HG03378 (cell line): ENCODE results near the gene NUMB.

ENCODE experiments used
- ATAC-seq: cut with Tn5 transposase; IDR thresholded peaks from one replicate; pipeline ENCODE4 v1.9.1; 2021; ENCODE audit warnings: mild to moderate bottlenecking, moderate library complexity; ENCODE audit not compliant: unreplicated experiment

NUMB gene

GRCh38 chr14:73458183-73458976 is at the start of gene NUMB:
TSS of gene NUMB (minus strand) at chr14:73458546. CDS start at chr14:73355751, 102,795 bp downstream.
- ATAC-seq = peak; percentile 89

DNA sequence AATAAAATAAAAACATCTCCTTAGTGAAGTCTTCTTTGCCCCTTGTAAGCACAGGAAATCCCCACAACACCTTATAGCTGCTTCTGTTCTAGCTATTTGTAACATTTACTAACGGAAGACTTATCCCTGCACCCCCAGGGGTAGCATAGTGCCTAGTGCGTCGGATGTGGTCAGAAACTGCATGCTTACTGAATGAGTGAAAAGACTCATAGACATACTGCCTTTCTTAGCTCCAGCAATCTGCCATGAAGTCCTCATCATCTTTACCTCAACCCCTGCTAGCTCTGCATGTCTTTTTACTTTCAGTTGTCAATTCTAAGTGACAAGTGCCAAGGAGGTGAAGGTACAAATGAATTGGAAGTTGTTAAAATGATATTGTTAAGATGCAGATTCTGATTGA is 45.3 kb upstream of the NUMB start:
- ATAC-seq = no peak

GRCh38 chr14:73502017-73502619 is 43.8 kb upstream of the NUMB start:
- no peak for ATAC-seq

GRCh38 chr14:73500360-73500759 is 42.0 kb upstream of the NUMB start:
- no peak for ATAC-seq

GRCh38 chr14:73494593-73494992 is 36.2 kb upstream of the NUMB start:
- no peak for ATAC-seq

GRCh38 chr14:73492670-73493069 is 34.3 kb upstream of the NUMB start:
- no peak for ATAC-seq

GRCh38 chr14:73492043-73492552 is 33.8 kb upstream of the NUMB start:
- ATAC-seq = no peak

GRCh38 chr14:73491256-73492042 is 33.1 kb upstream of the NUMB start:
- peak; percentile 38 for ATAC-seq

DNA sequence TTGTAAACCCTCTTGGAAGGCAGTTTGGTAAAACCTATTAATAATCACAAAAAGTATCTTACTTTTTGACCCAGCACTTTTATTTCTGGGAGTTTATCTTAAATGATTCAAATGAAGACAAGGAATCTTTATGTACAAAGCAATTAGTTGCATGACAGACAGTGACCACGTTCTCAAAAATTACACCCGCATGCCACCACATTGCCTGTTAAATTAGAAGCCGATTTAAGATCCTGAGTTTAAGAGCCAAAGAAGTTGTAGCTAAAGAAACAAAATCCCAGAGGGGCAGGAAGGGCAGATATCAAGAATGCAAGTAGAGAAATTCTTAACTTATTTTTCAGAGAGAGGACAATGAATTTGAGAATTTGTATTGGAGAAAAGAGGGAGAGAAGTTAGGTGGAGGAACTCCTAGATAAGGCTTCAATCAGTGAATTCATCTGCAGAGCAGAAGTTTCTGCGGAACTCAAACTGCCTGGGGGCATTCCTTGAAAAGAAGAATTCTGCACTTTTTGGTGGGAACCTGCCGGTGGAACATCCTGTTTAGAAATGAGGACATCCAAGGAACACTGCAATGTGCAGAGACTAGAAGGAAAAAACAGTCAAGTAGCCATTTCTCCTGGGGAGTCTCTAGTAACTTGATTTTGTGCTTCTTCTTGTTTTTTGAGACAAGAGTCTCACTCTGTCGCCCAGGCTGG is 31.3 kb upstream of the NUMB start:
- ATAC-seq = no peak

DNA sequence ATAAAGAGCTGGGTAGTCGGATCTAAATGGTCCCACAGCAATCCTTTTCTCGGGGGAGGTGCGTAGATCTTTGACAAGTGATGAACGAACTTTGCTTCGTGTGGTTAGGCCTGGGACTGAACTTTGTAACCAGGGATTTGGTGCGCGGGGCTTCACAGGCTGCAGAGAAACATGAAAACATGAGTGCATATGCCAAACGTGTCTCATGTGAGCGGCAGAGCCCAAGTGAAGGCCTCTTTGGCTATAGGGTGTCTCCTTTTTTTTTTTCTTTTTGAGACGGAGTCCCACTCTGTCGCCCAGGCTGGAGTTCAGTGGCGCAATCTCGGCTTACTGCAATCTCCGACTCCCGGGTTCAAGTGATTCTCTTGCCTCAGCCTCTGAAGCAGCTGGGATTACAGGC is 20.3 kb upstream of the NUMB start:
- no peak for ATAC-seq

- ATAC-seq = peak; percentile 58
These were observed 19.4 kb upstream of the NUMB start for GRCh38 chr14:73477618-73478266.

DNA sequence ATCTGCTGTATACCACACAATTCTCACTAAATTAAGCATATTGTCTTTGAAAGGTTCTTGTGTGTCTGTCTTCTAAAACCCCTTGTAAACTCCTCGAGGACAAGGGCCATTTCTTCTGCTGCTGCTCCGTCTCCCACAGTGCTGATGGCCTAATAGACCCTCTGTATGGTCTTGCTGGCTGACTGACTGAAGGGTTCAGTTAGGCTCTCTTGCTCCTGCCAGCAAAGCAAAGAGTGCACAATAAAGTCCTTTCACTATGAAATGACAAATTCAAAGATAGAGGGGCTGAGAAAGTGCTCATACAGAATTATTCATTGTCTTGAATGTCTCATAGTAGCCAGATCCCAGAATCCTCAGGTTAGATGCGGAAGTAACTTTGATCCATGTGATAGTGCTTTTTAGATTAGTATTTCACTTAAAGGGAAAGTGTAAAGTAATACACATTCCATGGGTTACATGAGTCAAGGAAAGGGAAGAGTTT is 18.1 kb upstream of the NUMB start:
- no peak for ATAC-seq

GRCh38 chr14:73474952-73475351 is 16.6 kb upstream of the NUMB start:
- ATAC-seq = no peak

GRCh38 chr14:73472185-73473114 is 14.1 kb upstream of the NUMB start:
- no peak for ATAC-seq

GRCh38 chr14:73471582-73472184 is 13.3 kb upstream of the NUMB start:
- ATAC-seq = no peak

DNA sequence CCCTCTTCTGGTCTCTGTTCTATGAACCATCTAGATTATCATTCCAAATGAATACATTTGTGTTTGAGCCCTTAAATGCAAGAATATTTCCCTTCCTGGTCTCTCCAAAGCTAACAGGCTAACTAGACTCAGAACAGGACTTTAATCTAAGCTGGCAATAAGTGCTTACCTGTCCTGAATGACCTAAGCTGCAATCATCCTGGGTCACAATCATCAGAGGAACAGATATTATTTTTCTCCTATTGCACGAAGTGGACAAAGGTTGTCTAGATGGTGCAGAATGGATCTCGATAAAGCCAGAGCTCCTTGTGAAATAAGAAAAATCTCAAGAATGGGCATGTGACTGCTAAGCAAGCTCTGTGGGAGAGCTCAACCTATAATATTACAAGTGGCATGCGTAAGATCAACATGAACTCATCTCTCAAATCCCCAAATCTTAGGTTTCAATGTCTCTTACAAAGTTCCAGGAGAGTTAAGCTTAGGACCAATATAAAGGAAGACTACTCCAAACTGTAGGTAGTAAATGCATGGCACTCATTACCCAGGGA is 10.6 kb upstream of the NUMB start:
- no peak for ATAC-seq

DNA sequence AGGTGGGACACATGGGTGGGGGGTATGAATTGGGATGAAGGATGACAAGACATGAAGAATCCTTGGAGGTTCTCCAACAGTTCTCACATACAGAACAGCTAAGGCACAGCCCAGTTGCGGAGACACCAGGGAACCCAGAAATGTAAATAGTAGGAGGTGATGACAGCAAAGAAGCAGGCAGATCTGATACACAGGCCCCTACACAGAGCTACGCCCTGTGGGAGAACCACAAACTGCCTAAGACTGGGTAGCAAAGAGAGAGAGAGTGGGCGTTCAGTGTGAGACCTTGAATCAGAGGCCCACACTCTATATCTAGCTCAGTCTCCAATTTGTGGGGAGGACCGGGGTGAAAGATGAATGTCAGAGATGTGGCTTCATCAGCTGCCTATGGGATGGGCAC is 9.5 kb upstream of the NUMB start:
- no peak for ATAC-seq

DNA sequence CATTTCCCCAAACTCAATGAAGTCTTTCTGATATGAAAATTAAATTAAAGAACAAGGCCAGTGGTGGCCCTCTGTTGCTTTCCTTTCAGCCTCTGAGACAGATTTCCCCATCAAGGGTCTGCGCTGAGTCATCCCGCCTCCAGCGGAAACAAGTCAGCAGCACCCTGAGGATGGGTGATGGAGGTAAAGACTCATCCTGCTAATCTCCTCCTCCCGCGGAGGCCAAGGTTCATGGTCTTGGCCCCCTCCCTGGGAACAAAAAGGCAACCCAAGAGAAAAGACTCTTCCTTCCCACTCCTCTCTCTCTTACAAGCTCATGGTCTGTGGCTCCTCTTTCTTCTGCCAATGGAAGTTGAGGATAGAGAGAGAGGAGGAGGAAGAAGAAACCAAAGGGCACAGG is 9.0 kb upstream of the NUMB start:
- ATAC-seq = no peak

- no peak for ATAC-seq
These were observed 8.5 kb upstream of the NUMB start for GRCh38 chr14:73466861-73467260.
